Loucy (cell line): ENCODE results near the gene NRG3.

Source experiments
- H2AFZ ChIP-seq: fragments of 200-600 bp; sonication (generic); 2 replicates; pipeline ENCODE4 v1.6.0; 2016; ENCODE audit warnings: antibody characterized with exemption, mild to moderate bottlenecking, low read length, moderate library complexity
- H3F3A ChIP-seq: fragments of 200-600 bp; 2 replicates; pipeline ENCODE4 v1.6.0; 2016; ENCODE audit warnings: antibody characterized with exemption, low read depth, mild to moderate bottlenecking
- H3K27me3 ChIP-seq: fragments of 200-600 bp; sonication (generic); 2 replicates; pipeline ENCODE4 v1.6.1; 2014; ENCODE audit warnings: low read length, mild to moderate bottlenecking; ENCODE audit not compliant: insufficient read depth, poor library complexity, severe bottlenecking
- H3K36me3 ChIP-seq: fragments of 200-600 bp; sonication (generic); 2 replicates; pipeline ENCODE4 v1.6.1; 2016; ENCODE audit warnings: low read length; ENCODE audit not compliant: insufficient read depth
- H3K4me1 ChIP-seq: fragments of 200-600 bp; sonication (generic); 2 replicates; pipeline ENCODE4 v1.5.1; 2014; ENCODE audit warnings: low read length, mild to moderate bottlenecking; ENCODE audit not compliant: insufficient read depth, poor library complexity, severe bottlenecking
- H3K4me2 ChIP-seq: fragments of 200-600 bp; sonication (generic); 2 replicates; pipeline ENCODE4 v1.6.0; 2014; ENCODE audit warnings: antibody characterized with exemption, low read length, low read depth, mild to moderate bottlenecking; ENCODE audit not compliant: poor library complexity, severe bottlenecking
- H3K4me3 ChIP-seq: fragments of 200-600 bp; sonication (generic); 2 replicates; pipeline ENCODE4 v1.5.1; 2014; ENCODE audit warnings: low read length, mild to moderate bottlenecking, mixed read lengths; ENCODE audit not compliant: poor library complexity, severe bottlenecking
- H3K79me2 ChIP-seq: fragments of 200-600 bp; sonication (generic); 2 replicates; pipeline ENCODE4 v1.6.1; 2014; ENCODE audit warnings: low read length; ENCODE audit not compliant: insufficient read depth
- H3K9ac ChIP-seq: fragments of 200-600 bp; sonication (generic); 2 replicates; pipeline ENCODE4 v1.6.0; 2014; ENCODE audit warnings: mild to moderate bottlenecking, low read depth, low read length, moderate library complexity; ENCODE audit not compliant: poor library complexity, severe bottlenecking
- H3K9me2 ChIP-seq: fragments of 200-600 bp; sonication (generic); replicated peaks from 2 replicates; pipeline ENCODE4 v1.6.1; 2016; ENCODE audit warnings: low read depth, low read length, mixed read lengths
- H3K9me3 ChIP-seq: fragments of 200-600 bp; sonication (generic); 2 replicates; pipeline ENCODE4 v1.6.1; 2014; ENCODE audit warnings: mild to moderate bottlenecking, antibody characterized with exemption, low read length, low read depth; ENCODE audit not compliant: insufficient read depth
- H4K20me1 ChIP-seq: fragments of 200-600 bp; sonication (generic); 2 replicates; pipeline ENCODE4 v1.6.0; 2014; ENCODE audit warnings: antibody characterized with exemption, low read length, mild to moderate bottlenecking; ENCODE audit not compliant: insufficient read depth, poor library complexity, severe bottlenecking
- CTCF ChIP-seq: fragments of 200-600 bp; sonication (generic); conservative IDR thresholded peaks from 2 replicates; pipeline ENCODE4 v1.5.1; 2014; ENCODE audit warnings: mild to moderate bottlenecking, antibody characterized with exemption, low read length
- EZH2phosphoT487 ChIP-seq: fragments of 200-600 bp; IDR thresholded peaks from 2 replicates; pipeline ENCODE4 v1.6.1; 2018; ENCODE audit warnings: antibody characterized with exemption, mild to moderate bottlenecking, moderate library complexity, borderline replicate concordance

Gene NRG3

GRCh38 chr10:82887488-82887887, 1012.5 kb downstream of the NRG3 start:
- Histone ChIP-seq H2AFZ (no peak overlapping the region), H3K36me3 (no peaks in the 10 kb centered on the region), H3K79me2 (no peaks in the 10 kb centered on the region)

GRCh38 chr10:82888809-82889455, 1013.9 kb downstream of the NRG3 start:
- Histone ChIP-seq H3K9me3 (no peaks in the 10 kb centered on the region), H3K27me3 (no peaks in the 10 kb centered on the region), H3K79me2 (no peaks in the 10 kb centered on the region), H3F3A (no peaks in the 10 kb centered on the region), H3K9me2 (no peaks in the 10 kb centered on the region), H3K9ac (no peak overlapping the region), H3K4me3 (no peak overlapping the region), H2AFZ (no peak overlapping the region), H3K4me1 (no peaks in the 10 kb centered on the region), H3K4me2 (no peak overlapping the region), H4K20me1 (no peaks in the 10 kb centered on the region), H3K36me3 (no peaks in the 10 kb centered on the region)
- no peak for TF ChIP-seq EZH2phosphoT487
- no peak for TF ChIP-seq CTCF

More at GRCh38 chr10:82887488-82887887, 1012.5 kb downstream of the NRG3 start:
- Histone ChIP-seq H3F3A (no peaks in the 10 kb centered on the region), H3K9me2 (no peaks in the 10 kb centered on the region), H4K20me1 (no peaks in the 10 kb centered on the region), H3K27me3 (no peaks in the 10 kb centered on the region), H3K4me3 (no peak overlapping the region), H3K9ac (no peak overlapping the region), H3K4me1 (no peaks in the 10 kb centered on the region), H3K4me2 (no peak overlapping the region), H3K9me3 (no peaks in the 10 kb centered on the region)
- TF ChIP-seq CTCF (no peak), EZH2phosphoT487 (no peak)

- Histone ChIP-seq H3K36me3 (no peaks in the 10 kb centered on the region), H3K9me3 (no peaks in the 10 kb centered on the region), H3K27me3 (no peaks in the 10 kb centered on the region), H2AFZ (no peak overlapping the region), H3K4me3 (no peak overlapping the region), H3K9me2 (no peaks in the 10 kb centered on the region), H3K4me1 (no peaks in the 10 kb centered on the region), H3K9ac (no peak overlapping the region), H4K20me1 (no peaks in the 10 kb centered on the region), H3K4me2 (no peak overlapping the region), H3K79me2 (no peaks in the 10 kb centered on the region), H3F3A (no peaks in the 10 kb centered on the region)
- TF ChIP-seq EZH2phosphoT487 (no peak), CTCF (no peak)
Measured at GRCh38 chr10:82889728-82890127, 1014.7 kb downstream of the NRG3 start.
